Measurements from ENCODE around the gene LAMA1. TPM values are rescaled to one million over a fixed set of nuclear protein-coding genes. Genes with fewer than 3 reads are reported as not detected.
"Not testable (repeated sequence)": the region's sequence is repeated elsewhere in the genome, so short reads cannot be mapped to it uniquely, and the experiment has no call there.

LAMA1 gene
- total RNA-seq, 1 experiment from 2014 or later: 4.7 TPM

DNA sequence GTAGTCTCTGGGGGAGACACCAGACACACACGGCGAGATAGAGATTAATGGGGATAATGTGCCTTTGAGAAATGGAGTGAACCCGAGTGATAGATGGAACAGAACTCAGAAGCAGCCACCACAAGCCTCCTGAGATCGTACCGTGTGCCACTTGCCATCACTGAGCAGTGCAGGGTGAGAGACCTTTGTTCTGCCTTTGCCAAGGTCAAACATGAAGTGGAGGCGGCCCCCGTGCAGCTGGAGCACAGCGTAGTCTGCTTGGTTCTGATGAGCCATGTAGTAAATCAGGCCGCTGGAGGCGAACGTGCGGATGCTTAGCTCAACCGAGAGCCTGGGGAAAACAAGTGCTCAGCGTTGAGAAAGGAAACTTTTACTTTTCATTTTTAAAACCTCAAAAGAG lies 167.0 kb downstream of the LAMA1 start:
- no peak for DNase-seq (ENCODE audit: low spot score)

DNA sequence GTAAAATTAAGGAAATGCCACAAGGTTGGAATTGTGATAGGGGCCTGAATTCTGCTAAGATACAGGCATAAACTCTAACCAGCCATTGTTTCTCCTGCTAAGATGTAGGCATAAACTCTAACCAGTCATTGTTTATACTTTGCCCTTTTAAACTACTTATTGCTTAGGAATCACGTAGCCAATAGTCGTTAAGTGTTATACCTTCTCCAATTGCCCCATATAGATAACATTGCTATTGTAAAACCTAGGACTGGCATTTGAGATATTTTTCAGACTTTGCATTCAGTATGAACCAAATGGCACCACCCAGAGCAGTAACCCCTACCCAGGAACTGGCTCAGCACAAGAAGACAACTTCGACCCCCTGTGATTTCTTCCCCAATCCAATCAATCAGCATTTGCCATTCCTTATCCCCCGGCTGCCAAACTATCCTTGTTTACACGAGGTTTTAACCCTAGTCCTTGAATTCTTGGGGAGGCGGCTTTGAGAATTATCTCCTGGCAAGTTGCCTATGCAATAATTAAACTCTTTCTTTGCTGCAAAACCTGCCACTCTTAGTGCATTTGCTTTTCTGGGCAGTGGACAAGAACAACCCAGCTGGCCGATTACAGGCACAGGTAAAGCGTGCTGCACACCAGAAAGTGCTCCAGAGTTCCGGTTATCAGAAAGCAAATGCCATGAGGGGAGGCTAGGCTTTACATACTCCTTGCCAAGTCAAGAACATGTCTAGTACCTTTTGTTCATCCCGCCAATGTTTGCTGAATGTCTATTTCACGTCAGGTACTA lies 167.6 kb downstream of the LAMA1 start:
- no peak for DNase-seq (ENCODE audit: low spot score)

DNA sequence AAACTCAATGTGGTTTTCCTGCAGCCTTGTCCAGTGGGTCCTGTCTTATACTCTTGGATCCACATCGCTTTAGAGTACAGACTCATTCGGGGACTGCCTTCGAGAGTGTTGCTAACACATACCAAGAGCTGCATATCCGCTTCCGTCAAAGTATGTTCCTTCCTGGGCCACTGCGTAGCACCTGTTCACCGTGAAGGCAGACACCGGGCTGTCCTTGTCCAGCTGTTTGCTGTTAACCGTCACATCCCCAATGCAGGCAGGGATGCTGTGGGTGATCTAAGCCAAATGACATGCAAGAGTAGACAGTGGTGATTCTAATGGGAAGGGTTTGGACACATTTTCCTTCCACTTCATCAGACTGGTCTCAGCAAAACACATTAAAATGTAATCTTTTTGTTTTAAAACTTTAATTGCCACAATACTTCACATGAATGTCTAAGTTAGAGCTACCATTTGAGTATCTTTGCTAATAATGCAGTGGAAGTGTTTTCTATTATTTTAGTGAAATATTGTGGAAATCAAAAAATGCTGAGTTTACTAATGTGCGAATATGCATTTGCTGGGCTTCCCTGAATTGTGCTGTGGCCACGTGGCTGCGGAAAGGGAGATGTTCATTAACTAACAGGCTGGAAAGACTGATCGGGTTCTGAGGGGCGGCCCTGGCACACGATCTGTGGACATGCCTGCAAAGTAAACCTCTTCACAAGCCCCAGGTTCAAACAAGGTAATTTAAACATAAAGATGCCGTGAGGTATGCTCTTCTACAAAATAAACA lies 169.1 kb downstream of the LAMA1 start:
- DNase-seq (ENCODE audit: low spot score): no peak

DNA sequence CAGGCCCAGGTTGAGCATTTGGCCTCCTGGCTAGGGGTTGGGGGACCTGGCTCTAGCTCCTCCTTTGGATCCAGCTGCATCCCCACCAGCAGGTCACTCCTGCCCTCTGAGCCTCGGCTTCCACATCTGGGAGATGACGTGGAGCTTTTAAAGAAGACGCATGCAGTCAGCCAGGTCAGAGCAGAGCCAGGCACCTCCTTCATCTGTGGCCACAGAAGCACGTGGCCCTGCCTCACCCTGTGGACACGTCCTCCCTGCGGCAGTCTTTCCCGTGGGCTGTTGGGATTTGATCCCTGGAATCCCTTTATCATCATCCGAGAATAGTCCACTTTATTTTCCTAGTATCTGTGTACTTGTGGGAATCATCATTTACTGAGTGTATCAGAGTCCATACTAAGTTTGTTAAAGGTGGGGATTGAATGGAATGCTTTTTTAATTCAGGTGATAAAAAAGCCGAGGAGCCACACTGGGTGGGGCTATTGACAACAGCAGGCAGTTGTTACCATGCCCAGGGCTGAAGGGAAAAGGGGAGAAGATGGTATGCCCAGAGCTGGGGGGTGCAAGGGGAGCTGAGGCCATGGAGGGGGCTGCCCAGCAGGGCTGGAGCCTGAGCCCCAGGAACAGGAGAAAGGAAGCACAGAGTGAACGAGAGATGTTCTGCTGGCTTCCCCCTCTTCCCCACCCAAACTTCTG lies 170.1 kb downstream of the LAMA1 start:
- DNase-seq (ENCODE audit: low spot score): no peak

DNA sequence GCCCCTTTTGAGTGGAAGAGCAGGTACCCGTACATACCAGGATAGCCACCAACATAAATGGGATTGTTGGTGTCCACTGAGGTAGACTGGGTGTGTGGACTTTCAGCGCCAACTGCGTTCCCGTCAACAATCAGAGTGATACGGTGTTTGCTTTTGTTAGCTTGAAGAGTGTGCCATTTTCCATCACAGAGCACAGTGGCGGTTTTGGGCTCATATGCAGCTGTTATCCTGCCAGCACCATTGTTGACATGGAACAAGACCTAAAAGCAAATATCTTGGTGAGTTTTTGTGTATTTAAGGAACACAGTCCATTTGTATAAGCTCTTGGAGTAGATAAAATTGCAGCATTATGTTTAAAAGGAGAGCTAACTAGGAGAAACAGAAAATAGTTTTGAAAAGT lies 174.5 kb downstream of the LAMA1 start:
- no peak for DNase-seq (ENCODE audit: low spot score)

DNA sequence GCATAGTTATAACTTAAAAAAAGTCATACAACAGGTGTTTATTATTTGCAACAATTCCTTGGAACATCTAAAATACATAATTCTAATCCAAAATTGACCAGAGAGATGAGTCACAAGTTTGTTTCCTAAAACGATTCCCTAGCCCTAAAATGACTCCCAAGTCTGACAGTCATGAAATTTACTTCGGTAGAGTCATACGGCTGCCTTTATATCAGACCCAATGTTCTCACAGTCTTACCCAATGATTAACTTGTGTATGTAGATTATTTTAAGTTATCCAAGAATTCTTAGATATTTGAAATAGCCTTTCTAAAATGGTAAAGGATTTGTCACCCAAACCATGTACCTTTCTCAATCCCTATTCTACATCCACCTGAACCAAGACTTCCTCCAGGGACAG lies 174.9 kb downstream of the LAMA1 start:
- DNase-seq (ENCODE audit: low spot score): no peak

DNA sequence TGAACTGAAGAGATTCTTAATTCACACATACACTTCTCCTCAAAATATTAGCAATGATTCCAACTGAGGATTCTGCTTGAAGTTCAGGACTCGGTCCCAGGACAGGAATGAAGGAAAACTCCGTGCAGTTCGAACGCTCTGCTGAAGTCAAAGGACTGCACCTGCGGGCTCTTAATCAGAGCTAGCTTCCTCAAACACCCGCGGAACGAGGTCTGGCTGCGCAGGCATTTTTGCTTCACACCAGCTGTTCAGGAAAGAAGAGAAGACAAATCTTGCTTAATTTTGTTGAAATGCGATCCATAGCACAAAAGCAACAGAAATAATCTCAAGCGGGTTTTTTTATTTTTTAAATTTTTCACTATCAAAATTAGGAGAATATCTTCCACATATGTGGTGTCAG lies 175.6 kb downstream of the LAMA1 start:
- no peak for DNase-seq (ENCODE audit: low spot score)

DNA sequence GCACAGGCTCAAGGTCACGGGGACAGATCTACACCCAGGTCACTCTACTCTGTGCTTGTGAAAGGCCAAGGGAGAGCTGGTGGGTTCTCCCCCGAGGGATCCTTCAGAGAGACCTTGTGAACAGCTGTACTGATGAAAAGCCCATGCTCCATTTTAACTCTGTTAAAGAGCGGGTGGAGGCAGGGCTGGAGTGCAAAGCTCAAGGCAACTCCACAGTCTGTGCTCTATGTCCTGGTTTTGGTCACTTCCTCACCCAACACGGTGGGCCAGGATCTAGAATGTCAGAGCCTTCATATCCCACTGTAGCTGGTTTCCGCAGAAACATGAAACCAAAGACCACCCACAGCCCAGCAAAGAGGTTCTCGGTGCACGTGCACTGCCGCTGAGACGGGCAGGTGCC lies 177.1 kb downstream of the LAMA1 start:
- no peak for DNase-seq (ENCODE audit: low spot score)

DNA sequence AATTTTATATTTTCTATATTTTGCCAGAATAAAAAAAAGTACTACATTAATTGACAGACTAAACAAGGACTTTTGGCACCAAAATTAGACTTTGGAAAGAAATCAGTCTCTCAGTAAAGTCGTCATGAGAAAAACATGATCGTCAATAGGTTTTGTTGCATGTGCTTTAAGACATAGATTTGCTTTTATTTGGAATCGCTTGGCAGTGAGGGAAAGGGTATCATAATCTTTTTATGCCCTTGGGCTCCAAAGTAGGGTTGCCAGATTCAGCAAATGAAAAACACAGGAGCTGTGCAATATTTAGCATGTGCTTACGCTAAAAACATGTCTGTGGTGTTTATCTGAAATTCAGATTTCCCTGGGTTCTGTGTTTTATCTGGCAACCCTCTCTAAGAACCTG lies 177.6 kb downstream of the LAMA1 start:
- no peak for DNase-seq (ENCODE audit: low spot score)

DNA sequence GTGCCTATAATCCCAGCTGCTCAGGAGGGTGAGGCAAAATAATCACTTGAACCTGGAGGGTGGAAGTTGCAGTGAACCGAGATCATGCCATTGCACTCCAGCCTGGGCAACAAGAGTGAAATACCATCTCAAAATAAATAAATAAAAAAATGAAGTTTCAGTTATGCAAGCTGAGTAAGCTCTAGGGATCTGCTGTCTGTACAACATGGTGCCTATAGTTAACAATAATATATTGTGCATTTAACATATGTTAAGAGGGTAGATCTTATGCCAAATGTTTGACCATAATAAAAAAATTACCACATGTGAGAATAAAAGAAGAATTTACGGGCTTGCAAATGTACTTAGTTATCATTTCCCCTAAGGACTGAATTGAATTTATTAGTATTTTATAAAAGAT lies 179.2 kb downstream of the LAMA1 start:
- not testable (repeated sequence) for DNase-seq (ENCODE audit: low spot score)

DNA sequence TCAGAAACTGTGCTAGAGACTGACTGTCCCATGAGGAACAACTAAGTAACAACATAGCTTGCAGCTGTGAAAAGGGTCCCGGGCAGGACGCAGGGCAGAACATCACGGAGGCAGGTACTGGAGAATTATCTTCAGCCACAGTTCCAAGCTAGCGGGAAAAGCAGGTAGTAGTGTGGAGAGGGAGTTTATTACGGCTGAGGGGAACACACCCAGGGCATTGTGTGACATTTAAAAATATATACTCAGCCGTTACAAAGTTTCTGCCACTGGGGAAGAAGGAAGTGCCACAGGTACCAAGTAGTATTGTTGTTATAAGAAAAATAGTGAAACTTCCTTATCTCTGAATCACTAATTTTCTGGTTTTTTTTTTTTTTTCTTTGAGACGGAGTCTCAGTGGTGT lies 179.6 kb downstream of the LAMA1 start:
- DNase-seq (ENCODE audit: low spot score): no peak

DNA sequence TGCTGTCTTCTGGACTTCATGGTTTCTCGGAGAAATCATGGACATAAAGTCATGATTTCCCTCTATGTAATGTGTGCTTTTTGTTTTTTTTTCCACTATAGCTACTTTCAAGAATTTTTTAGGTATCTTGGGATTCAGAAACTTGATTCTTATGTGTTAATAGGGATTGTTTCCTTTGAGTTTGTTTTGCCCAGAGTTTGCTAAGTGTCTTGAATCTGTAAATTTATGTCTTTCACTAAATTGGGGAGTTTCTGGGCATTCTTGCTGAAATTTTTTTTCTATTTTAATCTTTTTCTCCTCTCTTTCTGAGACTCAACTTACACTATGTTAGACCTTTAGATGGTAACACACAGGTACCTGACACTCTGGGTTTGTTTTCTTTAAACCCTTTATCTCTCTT lies 182.7 kb downstream of the LAMA1 start:
- no peak for DNase-seq (ENCODE audit: low spot score)

DNA sequence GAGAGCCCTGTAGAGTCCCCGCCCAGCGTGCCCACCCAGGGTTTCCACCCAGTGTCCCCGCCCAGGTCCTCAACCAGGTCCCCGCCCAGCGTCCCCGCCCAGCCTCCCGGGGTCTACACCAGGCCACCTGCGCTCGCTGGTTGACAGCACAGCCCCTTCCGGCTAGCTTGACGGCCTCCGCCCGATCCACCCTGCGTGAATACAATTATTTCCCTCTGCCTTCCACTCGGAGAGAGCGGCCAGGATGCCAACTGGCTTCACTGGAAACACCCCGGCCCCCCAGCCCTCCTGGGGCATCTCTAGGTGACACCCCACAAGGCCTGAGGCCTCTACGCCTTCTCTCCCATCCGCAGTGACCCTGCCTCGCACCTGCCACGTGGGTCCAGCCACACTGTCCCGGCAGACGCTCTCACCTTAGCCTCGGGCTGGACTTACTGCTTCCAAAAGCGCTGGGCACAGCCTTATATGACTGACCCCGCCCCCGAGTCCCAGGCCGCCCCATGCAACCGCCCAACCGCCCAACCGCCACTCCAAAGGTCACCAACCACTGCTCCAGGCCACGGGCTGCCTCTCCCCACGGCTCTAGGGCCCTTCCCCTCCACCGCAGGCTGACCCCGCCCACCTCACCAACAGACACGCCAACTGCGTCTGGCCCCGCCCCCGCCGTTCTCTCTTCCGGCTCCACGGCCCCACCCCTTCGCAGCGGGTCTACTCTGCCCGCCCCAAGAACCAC lies 188.1 kb downstream of the LAMA1 start:
- no peak for DNase-seq (ENCODE audit: low spot score)

DNA sequence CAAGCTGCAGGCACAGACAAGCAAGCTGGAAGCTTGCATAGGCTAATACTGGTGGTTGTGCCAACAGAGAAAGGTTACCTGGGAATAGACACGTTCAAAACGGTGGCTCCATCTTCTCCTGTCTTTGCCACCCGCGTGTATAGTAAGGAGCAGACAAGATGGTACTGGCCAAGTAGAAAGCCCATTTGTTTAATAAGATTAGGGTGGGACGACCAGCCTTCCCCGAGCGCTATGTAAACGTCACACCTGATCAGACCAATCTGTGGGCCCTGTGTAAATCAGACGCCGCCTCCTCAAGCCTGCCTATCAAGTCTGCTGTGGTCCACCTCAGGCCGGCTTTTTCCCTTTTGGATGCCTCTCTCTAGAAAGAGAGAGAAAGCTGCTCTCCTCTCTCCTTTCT lies 189.2 kb downstream of the LAMA1 start:
- no peak for DNase-seq (ENCODE audit: low spot score)

DNA sequence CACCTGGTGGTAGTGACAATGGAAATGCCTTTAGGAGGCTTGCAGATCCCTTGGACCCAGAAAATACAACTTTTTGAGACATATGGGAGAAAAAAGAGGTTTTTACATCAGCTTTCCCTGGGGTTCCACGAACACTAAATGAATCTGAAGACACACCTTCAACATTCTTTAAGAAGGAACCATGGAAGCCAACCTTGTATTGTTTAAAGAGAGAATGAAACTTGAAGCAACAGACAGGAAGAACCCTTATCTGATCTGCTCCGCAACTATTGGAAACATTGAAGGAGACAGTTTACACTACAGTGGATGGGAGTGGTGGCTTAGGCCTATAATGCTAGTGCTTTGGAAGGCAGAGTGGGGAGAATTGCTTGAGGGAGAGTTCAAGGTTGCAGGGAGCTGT lies 190.4 kb downstream of the LAMA1 start:
- DNase-seq (ENCODE audit: low spot score): no peak

DNA sequence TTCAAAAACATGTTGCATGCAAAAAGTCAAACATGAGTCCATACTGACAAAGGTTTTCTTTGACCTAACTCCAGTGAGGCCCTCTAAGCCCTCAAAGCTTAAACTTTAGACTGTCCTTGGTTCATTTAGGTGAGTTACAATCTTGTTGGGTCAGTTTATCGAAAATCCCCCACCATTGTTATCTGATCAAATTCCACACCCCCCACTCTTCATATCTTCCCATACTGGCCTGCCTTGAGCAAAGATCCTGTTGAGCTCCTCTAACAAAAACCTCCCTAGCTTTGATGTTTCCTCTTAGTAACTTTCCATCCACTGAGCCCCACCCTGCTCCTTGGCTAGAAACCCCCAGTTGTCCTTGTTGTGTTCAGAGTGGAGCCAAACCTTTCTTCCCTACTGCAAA lies 194.4 kb downstream of the LAMA1 start:
- DNase-seq (ENCODE audit: low spot score): no peak

DNA sequence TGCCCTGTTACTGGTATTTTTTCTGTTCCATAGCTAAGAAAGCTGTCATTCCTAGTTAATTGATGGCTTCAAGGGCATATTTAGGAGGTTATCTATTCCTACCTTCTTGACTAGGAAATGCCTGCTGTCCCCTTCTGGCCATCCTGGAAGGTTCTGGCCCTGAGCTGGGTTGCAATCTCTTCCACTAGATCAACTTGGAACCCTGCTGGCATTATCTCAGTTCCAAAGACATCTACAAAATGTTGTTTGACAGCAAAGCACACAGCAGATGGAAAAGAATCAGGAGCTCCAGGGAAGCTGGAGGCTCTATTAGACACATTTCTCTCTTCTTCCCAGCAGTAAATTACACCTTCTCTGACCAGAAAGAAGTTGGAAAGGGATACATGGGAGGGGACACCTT lies 196.0 kb downstream of the LAMA1 start:
- no peak for DNase-seq (ENCODE audit: low spot score)

DNA sequence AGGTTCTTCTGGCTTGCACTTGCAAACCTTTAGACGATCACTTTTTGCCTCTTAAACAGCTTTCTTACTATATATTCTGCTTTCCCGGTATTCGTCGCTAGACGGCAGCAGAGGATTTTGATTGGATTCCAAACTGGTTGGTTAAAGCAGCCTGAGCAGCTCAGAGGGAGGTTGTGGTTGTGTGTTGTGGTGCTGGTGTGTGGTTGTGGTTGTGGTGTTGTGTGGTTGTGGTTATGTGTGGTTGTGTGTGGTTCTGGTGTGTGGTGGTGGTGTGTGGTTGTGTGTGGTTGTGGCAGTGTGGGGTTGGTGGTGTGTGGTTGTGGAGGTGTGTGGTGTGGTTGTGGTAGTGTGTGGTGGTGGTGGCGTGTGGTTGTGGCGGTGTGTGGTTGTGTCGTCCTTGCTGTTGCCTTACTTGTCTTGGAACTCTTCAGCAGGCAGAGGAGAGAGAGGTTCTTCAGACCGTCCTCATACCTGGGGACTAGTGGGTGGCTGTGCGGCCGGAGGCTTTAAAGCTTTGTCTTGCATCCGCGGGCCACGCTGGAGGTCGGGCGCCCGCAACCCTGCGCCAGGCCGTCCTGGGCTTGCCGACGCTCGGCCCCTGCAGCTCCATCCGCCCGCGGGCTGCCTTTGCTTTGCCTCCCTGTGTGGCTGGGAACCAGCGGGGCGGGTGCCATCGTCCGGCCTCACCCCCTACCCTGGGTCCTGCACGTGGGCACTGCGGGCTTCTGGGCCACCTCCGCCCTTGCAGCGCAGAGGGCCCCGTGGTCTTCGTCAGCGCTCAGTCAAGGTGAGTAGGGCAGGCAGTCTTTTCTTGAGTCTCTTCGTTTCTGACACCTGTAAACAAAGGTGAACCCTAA lies 197.3 kb downstream of the LAMA1 start:
- peak; percentile 60 for DNase-seq (ENCODE audit: low spot score)

DNA sequence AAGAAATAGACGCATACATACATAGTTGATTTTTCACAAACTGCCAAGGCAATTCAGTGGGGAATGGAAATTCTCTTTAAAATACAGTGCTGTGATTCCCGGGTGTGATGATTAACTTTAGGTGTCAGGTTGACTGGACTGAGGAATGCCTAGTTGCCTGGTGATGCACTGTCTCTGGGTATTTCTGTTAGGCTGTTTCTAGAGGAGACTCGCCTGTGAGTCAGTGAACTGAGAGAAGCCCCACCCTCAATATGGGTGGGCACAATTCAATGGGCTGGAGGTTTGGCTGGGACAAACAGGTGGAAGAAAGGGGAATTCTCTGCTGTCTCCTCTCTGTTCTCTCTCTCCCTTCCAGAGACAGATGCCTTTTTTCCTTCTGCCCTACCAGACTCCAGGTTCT lies 200.5 kb downstream of the LAMA1 start:
- no peak for DNase-seq (ENCODE audit: low spot score)

DNA sequence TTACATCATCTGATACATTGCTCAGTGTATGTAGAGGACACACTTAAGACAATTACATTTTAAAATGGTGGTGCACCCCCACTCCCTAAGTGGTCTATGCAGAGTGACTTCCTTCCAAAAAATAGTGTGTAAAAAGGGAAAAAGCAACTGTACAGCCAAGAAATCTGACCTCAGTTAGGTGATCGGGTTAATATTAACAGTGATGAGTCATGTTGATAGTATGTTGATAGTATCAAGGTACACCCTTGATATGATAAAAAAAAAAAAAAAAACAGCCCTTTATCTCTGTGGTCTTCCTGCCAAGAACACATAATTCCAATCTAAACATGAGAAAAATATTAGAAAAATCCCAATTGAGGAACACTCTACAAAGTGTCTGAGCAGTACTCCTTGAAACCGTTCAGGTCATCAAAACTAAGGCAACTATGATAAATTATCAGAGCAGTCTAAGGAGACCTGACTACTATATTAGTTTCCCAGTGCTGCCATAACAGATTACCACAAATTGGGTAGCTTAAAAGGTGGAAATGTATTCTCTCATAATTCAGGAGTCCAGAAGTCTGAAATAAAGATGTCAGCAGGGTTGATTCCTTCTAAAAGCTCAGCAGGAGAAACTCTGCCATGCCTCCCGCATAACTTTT lies 216.2 kb downstream of the LAMA1 start:
- DNase-seq (ENCODE audit: low spot score): no peak

DNA sequence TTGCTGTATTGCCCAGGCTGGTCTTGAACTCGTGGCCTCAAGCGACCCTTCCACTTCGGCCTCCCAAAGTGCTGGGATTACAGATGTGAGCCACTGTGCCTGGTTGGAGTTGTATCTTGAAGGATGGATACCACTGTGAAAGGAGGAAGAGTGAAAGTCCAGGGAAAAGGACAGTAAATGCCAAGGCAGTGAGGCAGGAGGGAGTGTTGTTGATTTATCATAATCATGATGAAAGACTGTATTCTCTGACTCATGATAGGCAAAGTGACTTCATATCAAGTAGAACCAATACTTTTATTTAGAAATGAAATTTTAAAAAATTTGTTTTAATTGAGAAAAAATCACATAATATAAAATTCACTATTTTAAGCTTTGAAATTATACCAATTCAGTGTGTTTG lies 225.8 kb downstream of the LAMA1 start:
- DNase-seq (ENCODE audit: low spot score): no peak
